Germinal center (tissue), 1 donor: ENCODE data around the gene AXIN1.
"Not testable (repeated sequence)": the region's sequence is repeated elsewhere in the genome, so short reads cannot be mapped to it uniquely, and the experiment has no call there.

Source experiments
- DNase-seq: peaks from one replicate; pipeline ENCODE4 v3.0.0; 2012; ENCODE audit warnings: mixed read lengths, low spot score

AXIN1 gene

DNA sequence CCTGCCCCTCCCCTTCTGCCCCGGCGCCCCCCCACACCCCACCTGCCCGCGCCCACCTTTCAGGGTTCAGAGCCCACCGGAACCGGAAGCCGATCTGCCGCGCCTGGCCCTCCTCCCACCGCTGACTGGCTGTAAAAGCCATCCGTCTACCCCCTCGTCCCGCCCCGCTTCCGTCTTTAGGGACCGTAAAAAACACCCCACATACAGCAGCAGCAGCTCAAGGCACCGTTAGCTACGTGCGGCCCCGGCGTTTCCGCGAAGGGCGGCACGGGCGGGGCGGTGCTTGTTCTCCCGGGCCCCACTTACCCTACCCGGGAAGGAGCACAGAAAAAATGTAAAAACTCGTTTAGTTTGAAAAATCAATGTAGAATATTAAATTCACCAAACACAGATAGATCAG is 17.9 kb upstream of the AXIN1 start, which contains the start of gene MRPL28:
MRPL28 (minus strand) TSS at position 96 of the 400 bp plus-strand sequence. CDS start 320 bp downstream, outside the sequence.
- DNase-seq = peak; percentile 96

DNA sequence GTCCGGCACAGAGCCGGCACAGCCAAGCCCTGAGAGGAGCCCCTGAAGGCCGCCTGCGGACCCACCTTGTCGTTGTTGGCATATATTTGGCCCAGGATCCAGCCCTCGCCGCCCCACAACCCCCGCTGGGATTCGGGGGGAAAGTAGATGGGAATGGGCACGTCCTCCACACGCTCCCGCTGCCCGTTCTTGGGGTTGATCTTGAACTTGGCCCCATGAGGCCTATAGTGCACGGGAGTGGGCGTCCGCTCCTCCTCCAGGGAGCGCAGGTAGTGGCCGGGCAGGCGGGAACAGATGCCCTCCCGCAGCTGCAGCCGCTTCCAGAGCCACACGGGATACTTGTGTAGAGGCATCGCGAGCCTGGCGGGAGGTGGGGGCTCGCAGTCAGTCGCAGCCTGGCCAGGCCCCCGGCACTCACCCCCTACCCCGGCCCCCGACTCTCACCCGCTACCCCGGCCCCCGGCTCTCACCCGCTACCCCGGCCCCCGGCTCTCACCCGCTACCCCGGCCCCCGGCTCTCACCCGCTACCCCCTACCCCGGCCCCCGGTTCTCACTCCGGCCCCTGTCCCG is 17.4 kb upstream of the AXIN1 start:
- DNase-seq = no peak

- DNase-seq = no peak
These were observed 16.8 kb upstream of the AXIN1 start for GRCh38 chr16:369275-369865.

GRCh38 chr16:368388-369158 is 16.1 kb upstream of the AXIN1 start:
- DNase-seq = no peak

DNA sequence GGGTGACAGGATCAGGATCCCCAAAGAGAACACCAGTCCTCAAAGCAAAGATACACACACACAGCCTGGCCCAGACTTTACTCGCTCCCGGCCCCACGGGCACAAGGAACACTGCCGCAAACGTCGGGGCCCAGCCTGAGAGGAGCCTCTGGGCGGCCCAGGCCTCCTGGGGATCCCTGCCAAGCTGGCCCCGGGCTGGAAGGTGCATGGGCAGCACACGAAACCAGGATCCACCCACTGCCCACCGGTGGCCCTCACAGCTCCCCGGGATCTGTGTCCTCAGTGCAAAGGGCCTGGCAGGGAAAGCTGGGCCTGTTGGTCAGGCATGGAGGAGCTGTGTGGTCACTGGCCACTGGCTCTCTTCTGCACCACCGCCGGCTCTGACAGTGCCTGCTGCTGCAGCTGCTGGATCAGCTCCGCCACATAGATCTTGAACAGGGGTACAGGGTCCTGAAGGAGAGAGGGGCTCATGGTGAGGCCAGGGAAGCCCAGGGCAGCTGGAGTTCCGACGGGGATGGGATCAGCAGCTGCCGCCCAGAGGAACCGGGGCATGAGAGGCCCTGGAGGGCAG is 14.9 kb upstream of the AXIN1 start:
- DNase-seq = no peak

DNA sequence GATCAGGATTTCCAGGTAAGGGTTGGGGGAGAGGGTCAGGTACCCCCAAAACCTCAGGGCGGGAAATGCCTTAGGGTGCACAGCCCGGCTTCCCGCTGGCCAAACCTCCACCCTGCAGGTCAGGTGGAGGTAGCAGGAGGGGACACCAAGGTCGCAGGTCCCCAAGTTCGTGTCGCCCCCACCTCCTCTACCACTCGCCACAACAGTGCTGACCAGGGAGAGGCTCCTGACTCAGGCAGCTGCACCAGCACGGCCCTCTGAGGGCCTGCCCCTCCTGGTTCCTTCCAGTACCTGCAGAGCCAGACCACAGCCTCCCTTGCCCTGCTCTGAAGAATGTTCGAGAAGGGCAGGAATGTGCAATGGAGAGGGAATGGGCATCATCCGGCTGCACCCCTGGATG is 14.0 kb upstream of the AXIN1 start:
- DNase-seq = no peak

GRCh38 chr16:364595-365491 is 12.3 kb upstream of the AXIN1 start:
- DNase-seq = no peak

- DNase-seq = no peak
These were observed 11.4 kb upstream of the AXIN1 start for GRCh38 chr16:363766-364490.

DNA sequence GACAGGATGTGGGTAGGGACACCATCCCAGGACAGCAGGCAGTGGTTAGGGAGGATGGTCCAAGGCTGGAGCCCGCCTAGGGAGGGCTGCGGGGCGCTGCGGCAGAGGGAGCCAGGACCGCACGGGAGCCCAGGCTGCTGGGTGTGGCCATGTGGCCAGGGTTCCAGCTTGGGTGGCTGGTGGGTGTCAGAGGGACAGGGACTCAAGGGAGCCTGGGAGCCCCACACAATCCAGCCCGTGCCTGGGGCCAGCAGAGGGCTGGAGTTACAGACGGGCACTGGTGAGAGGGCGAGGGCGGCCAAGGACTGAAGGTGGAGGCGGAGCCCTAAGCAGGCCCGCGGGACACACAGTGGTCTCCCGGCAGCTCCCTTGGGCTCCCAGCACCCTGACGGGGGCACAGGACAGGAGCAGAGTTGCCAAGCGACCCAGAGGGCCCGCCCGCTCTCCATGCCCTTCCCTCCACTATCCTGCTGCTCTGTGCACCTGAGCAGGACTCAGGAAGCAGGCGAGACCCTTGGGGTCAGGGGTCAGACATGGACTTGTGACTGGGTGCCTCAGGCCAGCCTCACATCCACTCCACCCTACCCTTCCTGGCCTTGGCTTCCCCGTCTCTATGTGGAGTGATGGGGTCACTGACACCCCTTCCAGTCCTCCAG is 10.7 kb upstream of the AXIN1 start:
- DNase-seq = no peak

DNA sequence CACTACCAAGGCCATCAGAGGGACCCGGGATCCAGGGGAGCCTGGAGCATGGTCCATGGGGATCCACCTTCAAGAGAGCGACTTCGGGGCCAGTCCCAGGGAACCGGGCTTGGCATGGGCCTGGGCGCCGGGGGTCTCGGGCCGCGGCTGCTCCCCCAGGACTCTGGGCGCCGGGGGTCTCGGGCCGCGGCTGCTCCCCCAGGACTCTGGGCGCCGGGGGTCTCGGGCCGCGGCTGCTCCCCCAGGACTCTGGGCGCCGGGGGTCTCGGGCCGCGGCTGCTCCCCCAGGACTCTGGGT is 10.1 kb upstream of the AXIN1 start:
- not testable (repeated sequence) for DNase-seq

GRCh38 chr16:361872-362701 is 9.6 kb upstream of the AXIN1 start:
- DNase-seq = peak; percentile 67

DNA sequence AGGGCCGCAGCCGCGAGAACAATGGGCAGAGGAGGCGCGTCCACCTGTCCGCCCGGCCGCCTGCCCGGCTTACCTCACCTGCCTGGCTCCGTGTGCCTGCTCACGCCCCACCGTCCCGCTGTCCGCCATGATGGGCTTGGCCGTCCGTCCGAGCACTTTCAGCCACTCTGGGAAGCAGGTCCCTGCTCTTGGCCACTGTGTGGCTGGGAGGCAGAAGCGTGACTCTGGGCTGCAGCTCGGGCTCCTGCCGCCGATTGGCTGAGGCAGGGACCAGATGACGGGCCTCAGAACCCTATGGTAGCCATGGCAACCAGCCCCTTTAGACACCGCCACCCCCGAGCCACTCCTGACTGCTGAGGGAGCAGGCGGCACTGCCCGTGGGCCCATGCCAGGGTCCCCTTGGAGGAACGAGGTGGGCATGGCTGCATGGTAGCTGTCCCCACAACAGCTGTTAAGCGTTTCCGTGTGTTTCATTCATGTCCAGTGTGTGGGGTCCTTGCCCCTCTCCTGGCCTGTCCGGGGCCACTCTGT is 8.9 kb upstream of the AXIN1 start:
- DNase-seq = no peak

GRCh38 chr16:360698-361336 is 8.3 kb upstream of the AXIN1 start:
- no peak for DNase-seq

DNA sequence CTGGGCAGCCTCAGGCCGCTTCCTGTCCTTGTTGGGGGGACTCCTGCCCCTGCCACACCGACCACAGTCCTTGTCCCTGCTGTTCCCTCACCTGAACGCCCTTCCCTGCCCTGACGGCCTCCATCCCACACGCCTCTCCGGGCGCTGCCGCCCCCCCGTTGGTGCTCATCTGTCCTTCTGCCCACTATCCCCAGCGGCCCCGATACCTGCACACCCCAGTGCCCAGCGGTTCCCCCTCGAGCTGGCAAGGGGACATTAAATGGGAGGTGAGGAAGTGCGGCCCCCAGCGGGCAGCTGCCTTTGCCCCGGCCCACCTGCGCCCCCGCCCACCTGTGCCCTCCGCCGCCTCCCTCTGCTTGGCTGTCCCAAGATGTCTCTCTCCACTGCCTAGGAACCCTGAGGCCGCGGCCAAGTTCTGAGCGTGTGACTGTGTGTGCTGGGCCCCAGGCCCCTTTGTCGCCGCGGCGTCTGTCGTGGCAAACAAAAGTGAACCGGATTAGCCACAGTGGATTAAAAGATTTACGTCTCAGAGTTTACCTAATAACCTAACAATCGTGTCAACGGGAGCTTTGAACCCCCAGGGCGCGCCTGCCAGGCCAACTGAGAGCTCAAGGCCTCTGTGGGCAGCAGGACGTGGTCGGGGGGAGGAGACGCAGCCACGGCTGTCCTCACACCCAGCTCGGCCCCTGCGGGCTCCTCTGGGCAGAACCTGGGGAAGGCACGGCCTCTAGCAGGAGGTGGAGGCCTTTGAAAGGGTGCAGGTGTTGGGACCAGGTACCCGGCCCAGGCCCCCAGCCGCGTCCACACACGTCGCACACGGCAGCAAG is 7.6 kb upstream of the AXIN1 start:
- DNase-seq = no peak

DNA sequence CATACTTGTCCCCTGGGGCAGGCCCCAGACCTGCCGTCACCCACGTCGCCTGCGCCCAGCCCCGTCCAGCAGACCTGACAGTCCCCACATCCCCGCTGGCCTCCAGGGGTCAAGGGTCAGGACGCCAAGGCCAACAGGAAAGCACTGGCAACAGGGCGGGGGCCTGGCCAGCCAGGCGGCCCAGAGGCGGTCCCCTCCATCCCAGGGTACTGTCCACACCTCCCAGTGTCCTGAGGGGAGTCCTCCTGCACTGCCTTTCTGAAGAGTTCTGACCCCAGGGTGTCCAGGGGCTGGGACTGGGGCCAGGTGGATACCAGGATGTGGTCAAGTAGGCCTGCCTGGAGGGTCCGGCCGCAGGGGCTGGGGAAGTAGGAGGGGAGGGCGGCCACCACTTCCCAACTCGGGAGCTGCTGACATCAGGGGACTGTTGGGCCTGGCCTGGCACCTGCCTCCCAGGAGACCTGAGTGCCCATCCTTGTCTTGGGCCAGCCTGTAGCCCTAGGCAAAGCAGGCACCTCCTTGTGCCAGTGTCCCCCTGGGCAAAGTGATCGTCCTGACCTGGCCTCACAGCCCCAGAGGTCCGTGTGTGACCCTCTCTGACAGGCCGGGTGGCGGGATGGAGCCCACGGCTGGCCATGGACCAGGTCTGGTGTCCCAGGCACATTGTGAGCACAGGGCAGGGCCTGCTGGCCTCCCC is 6.7 kb upstream of the AXIN1 start:
- DNase-seq = no peak

- no peak for DNase-seq
These were observed 4.2 kb upstream of the AXIN1 start for GRCh38 chr16:356741-357140.

- no peak for DNase-seq
These were observed 2.5 kb upstream of the AXIN1 start for GRCh38 chr16:354971-355461.
